Measurements from ENCODE around the gene HOXC5.
"Not testable (repeated sequence)": the region's sequence is repeated elsewhere in the genome, so short reads cannot be mapped to it uniquely, and the experiment has no call there.

The HOXC5 gene

DNA sequence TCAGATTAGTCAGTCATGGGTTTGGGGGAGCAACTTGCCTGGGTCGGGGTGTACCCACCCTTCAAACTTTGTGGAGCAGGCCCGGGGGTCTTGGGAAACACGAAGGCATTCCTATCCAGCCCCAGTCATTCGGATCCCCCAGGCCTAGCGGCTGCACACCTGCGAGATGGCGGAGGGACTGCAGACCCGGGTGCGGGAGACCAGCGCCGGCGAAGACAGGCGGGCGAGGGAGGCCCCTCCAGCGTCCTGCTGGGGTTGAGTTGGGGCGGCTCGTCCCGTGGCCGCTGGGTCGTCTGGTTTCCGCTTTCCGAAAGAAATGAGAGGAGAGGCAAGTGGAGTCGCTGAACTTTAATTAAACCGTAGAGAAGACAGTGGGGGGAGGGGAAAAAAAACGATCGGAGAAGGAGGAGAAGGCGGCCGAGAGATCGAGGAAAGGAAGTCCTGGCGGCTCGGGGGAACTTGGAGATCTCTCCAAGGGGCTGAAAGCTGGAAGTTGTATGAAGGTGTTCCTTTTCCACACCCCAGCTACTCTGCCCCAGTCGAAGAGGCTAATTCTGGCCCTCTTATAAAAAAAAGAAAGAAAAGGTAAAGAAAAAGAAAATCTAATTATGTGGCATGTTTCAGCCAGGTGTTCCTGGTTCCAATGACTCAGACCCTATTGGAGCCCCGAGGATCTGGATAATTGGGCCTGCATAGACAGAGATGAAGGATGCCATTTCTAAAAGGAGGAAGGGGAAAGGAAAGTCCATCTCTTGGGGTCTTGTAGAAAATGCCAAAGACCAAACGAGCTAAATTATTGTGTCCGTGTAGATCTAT is 48.9 kb downstream of the HOXC5 start:
- peak overlapping the region in 5 of 11 experiments; percentile 21 to 55 (median 30); a peak in 5 of 22 replicates for H3K4me2 ChIP-seq

DNA sequence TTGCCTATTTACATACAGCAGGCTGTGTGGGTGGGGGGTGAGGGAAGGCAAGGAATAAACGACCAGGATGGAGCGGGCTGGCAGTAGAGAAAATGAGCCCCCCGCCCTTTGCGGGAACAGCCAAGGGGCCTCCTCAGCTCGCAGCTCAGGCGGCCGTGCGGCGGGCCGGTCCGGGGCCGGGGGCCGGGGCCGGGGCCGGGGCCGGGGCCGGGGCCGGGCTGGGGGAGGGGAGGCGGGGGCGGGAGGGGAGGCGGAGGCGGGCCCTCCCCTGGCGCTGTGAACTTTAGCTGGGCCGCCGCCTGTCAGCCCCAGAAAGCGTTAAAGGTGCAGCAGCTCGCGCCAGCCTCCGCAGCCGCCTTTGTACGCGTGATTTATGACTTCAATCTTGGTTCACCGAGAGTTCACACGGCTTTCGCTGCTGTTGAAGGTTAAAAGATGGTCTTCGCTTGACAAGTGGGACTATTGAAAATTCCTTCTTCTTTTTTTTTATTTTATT is 49.6 kb downstream of the HOXC5 start:
- H3K4me2 ChIP-seq, result peak overlapping the region in 2 of 11 experiments; percentile 43 to 55; a peak in 1 of 22 replicates
- no peak overlapping the region for H3K4me3 ChIP-seq
- H3K36me3 ChIP-seq, result no peaks in the 10 kb centered on the region
- H3K27ac ChIP-seq, result no peak overlapping the region
- H3K27me3 ChIP-seq, result peaks cover 75 to 94% (median 93%) of the 10 kb centered on the region in 11 experiments
- no peaks in the 10 kb centered on the region for H3K4me1 ChIP-seq
- no peak overlapping the region for H3K9ac ChIP-seq
- peaks cover 0 to 5% (median 0%) of the 10 kb centered on the region in 11 experiments; a peak in 4 of 22 replicates for H4K20me1 ChIP-seq
- no peaks in the 10 kb centered on the region for H3K9me3 ChIP-seq (replicated peaks in 1 of 11)
- no peak for TF ChIP-seq Cebpa-rat (IDR thresholded peaks at IDR 0.05)

More for the DNA sequence above, 48.9 kb downstream of the HOXC5 start:
- not testable (repeated sequence) for H3K9me3 ChIP-seq (replicated peaks in 1 of 11); H3K27ac ChIP-seq; H3K36me3 ChIP-seq; H3K4me1 ChIP-seq; H4K20me1 ChIP-seq; H3K9ac ChIP-seq
- H3K27me3 ChIP-seq, result peaks cover 78 to 94% (median 93%) of the 10 kb centered on the region in 11 experiments
- 0 out of 20 replicates have a peak overlapping the region, but pooled peaks of 1 of the 10 experiments have one; percentile 9 for H3K4me3 ChIP-seq
